WTC11 (cell line): ENCODE measurements around the gene KDM1A.

Source experiments
- ETV6 ChIP-seq: sonication (generic); formaldehyde crosslinking; IDR thresholded peaks from 2 replicates; pipeline ENCODE4 v1.8.1; 2022; ENCODE audit warnings: mild to moderate bottlenecking, missing genetic modification reagents
- FOXJ3 ChIP-seq: sonication (generic); formaldehyde crosslinking; IDR thresholded peaks from 2 replicates; pipeline ENCODE4 v1.9.0; 2021; ENCODE audit warnings: missing genetic modification reagents, mild to moderate bottlenecking, borderline replicate concordance
- NFYB ChIP-seq: sonication (generic); formaldehyde crosslinking; conservative IDR thresholded peaks from 2 replicates; pipeline ENCODE4 v1.8.0; 2022; ENCODE audit warnings: low read depth, missing genetic modification reagents
- NR3C1 ChIP-seq: sonication (generic); formaldehyde crosslinking; conservative IDR thresholded peaks from 2 replicates; pipeline ENCODE4 v1.8.1; 2023; ENCODE audit warnings: low read depth, mild to moderate bottlenecking, missing genetic modification reagents
- ZBTB43 ChIP-seq: sonication (generic); formaldehyde crosslinking; IDR thresholded peaks from 2 replicates; pipeline ENCODE4 v1.8.1; 2023; ENCODE audit warnings: mild to moderate bottlenecking, missing genetic modification reagents
- TF ChIP-seq, protein P1 (sequence below): fragments of 200-600 bp; IDR thresholded peaks from 2 replicates; pipeline ENCODE4 v1.8.0; 2022; ENCODE audit warnings: antibody characterized with exemption
- TF ChIP-seq, protein P2 (sequence below): sonication (generic); formaldehyde crosslinking; IDR thresholded peaks from 2 replicates; pipeline ENCODE4 v1.8.1; 2022; ENCODE audit warnings: low read depth, missing genetic modification reagents, borderline replicate concordance
- TF ChIP-seq, protein P3 (sequence below): fragments of 250-450 bp; sonication (Bioruptor Pico); IDR thresholded peaks from 2 replicates; pipeline ENCODE4 v1.9.0; 2021; ENCODE audit warnings: mild to moderate bottlenecking, borderline replicate concordance

- TF ChIP-seq, protein P1, sequence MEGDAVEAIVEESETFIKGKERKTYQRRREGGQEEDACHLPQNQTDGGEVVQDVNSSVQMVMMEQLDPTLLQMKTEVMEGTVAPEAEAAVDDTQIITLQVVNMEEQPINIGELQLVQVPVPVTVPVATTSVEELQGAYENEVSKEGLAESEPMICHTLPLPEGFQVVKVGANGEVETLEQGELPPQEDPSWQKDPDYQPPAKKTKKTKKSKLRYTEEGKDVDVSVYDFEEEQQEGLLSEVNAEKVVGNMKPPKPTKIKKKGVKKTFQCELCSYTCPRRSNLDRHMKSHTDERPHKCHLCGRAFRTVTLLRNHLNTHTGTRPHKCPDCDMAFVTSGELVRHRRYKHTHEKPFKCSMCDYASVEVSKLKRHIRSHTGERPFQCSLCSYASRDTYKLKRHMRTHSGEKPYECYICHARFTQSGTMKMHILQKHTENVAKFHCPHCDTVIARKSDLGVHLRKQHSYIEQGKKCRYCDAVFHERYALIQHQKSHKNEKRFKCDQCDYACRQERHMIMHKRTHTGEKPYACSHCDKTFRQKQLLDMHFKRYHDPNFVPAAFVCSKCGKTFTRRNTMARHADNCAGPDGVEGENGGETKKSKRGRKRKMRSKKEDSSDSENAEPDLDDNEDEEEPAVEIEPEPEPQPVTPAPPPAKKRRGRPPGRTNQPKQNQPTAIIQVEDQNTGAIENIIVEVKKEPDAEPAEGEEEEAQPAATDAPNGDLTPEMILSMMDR: no peak
- TF ChIP-seq ZBTB43 (no peak), FOXJ3 (no peak), NR3C1 (CRISPR knock-in tag) (no peak), NFYB (CRISPR knock-in tag) (no peak), ETV6 (CRISPR knock-in tag) (no peak)
- TF ChIP-seq, protein P2, sequence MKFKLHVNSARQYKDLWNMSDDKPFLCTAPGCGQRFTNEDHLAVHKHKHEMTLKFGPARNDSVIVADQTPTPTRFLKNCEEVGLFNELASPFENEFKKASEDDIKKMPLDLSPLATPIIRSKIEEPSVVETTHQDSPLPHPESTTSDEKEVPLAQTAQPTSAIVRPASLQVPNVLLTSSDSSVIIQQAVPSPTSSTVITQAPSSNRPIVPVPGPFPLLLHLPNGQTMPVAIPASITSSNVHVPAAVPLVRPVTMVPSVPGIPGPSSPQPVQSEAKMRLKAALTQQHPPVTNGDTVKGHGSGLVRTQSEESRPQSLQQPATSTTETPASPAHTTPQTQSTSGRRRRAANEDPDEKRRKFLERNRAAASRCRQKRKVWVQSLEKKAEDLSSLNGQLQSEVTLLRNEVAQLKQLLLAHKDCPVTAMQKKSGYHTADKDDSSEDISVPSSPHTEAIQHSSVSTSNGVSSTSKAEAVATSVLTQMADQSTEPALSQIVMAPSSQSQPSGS (CRISPR knock-in tag): no peak
- TF ChIP-seq, protein P3, sequence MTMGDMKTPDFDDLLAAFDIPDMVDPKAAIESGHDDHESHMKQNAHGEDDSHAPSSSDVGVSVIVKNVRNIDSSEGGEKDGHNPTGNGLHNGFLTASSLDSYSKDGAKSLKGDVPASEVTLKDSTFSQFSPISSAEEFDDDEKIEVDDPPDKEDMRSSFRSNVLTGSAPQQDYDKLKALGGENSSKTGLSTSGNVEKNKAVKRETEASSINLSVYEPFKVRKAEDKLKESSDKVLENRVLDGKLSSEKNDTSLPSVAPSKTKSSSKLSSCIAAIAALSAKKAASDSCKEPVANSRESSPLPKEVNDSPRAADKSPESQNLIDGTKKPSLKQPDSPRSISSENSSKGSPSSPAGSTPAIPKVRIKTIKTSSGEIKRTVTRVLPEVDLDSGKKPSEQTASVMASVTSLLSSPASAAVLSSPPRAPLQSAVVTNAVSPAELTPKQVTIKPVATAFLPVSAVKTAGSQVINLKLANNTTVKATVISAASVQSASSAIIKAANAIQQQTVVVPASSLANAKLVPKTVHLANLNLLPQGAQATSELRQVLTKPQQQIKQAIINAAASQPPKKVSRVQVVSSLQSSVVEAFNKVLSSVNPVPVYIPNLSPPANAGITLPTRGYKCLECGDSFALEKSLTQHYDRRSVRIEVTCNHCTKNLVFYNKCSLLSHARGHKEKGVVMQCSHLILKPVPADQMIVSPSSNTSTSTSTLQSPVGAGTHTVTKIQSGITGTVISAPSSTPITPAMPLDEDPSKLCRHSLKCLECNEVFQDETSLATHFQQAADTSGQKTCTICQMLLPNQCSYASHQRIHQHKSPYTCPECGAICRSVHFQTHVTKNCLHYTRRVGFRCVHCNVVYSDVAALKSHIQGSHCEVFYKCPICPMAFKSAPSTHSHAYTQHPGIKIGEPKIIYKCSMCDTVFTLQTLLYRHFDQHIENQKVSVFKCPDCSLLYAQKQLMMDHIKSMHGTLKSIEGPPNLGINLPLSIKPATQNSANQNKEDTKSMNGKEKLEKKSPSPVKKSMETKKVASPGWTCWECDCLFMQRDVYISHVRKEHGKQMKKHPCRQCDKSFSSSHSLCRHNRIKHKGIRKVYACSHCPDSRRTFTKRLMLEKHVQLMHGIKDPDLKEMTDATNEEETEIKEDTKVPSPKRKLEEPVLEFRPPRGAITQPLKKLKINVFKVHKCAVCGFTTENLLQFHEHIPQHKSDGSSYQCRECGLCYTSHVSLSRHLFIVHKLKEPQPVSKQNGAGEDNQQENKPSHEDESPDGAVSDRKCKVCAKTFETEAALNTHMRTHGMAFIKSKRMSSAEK (CRISPR knock-in tag): no peak
Observed at GRCh38 chr1:23079025-23079424, 59.8 kb downstream of the KDM1A start.
